Measurements from ENCODE around the gene ASCC1. TPM values are rescaled to one million over a fixed set of nuclear protein-coding genes. Genes with fewer than 3 reads are reported as not detected.

Gene ASCC1
- total RNA-seq, 4 donors from 2014 or later, result 18.7 to 28.4 (median 24.7) TPM

DNA sequence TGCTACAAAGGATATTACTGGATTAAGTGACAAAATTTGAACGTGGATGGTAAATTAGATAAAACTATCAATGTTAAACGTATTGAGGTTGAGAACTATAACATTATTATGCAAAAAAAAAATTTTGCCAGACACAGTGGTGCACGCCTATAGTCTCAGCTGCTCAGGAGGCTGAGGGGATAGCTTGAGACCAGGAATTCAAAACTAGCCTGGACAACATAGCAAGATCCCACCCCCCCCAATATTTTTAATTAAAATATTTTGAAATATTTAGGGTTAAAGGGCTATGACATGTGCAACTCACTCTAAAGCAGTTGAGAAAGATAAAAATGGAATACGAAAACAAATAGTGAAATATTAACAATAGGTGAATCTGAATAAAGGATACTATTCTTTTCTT, 45.3 kb downstream of the ASCC1 start:
- DNase-seq, result no peak
- no peaks in the 10 kb centered on the region for H3K36me3 ChIP-seq
- 50% methylated on average over 4 of the region's 4 CpGs for WGBS, 2 donors
- H3K9me3 ChIP-seq, result no peaks in the 10 kb centered on the region
- H3K27me3 ChIP-seq, result no peaks in the 10 kb centered on the region
- H3K4me1 ChIP-seq, result peaks cover 0 to 50% (median 11%) of the 10 kb centered on the region in 3 donors
- no peak for TF ChIP-seq POLR2A (IDR thresholded peaks at IDR 0.05)
- TF ChIP-seq, protein P1, sequence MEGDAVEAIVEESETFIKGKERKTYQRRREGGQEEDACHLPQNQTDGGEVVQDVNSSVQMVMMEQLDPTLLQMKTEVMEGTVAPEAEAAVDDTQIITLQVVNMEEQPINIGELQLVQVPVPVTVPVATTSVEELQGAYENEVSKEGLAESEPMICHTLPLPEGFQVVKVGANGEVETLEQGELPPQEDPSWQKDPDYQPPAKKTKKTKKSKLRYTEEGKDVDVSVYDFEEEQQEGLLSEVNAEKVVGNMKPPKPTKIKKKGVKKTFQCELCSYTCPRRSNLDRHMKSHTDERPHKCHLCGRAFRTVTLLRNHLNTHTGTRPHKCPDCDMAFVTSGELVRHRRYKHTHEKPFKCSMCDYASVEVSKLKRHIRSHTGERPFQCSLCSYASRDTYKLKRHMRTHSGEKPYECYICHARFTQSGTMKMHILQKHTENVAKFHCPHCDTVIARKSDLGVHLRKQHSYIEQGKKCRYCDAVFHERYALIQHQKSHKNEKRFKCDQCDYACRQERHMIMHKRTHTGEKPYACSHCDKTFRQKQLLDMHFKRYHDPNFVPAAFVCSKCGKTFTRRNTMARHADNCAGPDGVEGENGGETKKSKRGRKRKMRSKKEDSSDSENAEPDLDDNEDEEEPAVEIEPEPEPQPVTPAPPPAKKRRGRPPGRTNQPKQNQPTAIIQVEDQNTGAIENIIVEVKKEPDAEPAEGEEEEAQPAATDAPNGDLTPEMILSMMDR (IDR thresholded peaks at IDR 0.05), result no peak
- peak overlapping the region in 3 of 4 donors; percentile 4 to 70 (median 51) for H3K27ac ChIP-seq
- intact Hi-C loops (cut with DNase I), result no loop called here
- no peak overlapping the region for H3K4me3 ChIP-seq

DNA sequence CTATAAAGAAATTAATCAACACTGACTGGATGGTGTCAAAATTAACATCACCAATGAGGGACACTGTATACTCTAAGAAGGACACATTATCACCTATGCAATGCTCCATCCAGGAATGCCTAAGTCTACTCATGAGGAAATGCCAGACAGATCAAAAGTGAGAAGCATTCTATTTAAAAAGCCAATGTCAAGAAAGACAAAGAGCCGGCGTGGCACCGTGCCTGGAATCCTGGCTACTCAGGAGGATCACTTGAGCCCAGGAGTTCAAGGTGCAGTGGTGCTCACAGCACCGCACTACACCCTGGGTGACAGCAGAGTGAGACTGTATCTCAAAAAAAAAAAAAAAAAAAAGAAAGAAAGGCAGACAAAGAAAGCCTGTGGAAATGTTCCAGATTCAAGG, 45.8 kb downstream of the ASCC1 start:
- no peak overlapping the region for H3K4me3 ChIP-seq
- WGBS, 2 donors, result 46 to 53% methylated on average over 3 to 4 of the region's 4 CpGs
- H3K27ac ChIP-seq, result peak overlapping the region in 3 of 4 donors; percentile 4 to 70 (median 51)
- DNase-seq, result no peak
- H3K36me3 ChIP-seq, result no peaks in the 10 kb centered on the region
- H3K4me1 ChIP-seq, result peaks cover 0 to 45% (median 11%) of the 10 kb centered on the region in 3 donors
- H3K9me3 ChIP-seq, result no peaks in the 10 kb centered on the region
- intact Hi-C loops (cut with DNase I), result no loop called here
- TF ChIP-seq, protein P1 (IDR thresholded peaks at IDR 0.05), result no peak
- no peak for TF ChIP-seq POLR2A (IDR thresholded peaks at IDR 0.05)
- no peaks in the 10 kb centered on the region for H3K27me3 ChIP-seq

GRCh38 chr10:72167118-72167517, 49.0 kb downstream of the ASCC1 start:
- Histone ChIP-seq H3K36me3 (no peaks in the 10 kb centered on the region), H3K4me3 (no peak overlapping the region), H3K27ac (no peak overlapping the region), H3K9me3 (no peaks in the 10 kb centered on the region), H3K27me3 (no peaks in the 10 kb centered on the region), H3K4me1 (peaks cover 0 to 28% (median 4%) of the 10 kb centered on the region in 3 donors)
- WGBS, 2 donors, result 88 to 92% methylated on average over 3 of the region's 3 CpGs
- intact Hi-C loops (cut with DNase I), result no loop called here
- DNase-seq, result no peak
- TF ChIP-seq, protein P1 (IDR thresholded peaks at IDR 0.05), result no peak
- TF ChIP-seq POLR2A (IDR thresholded peaks at IDR 0.05), result no peak

GRCh38 chr10:72164617-72165016, 51.5 kb downstream of the ASCC1 start:
- WGBS, 2 donors, result 64 to 76% methylated on average over 2 of the region's 2 CpGs
- peaks cover 0 to 16% (median 0%) of the 10 kb centered on the region in 3 donors for H3K36me3 ChIP-seq
- H3K9me3 ChIP-seq, result no peaks in the 10 kb centered on the region
- H3K27me3 ChIP-seq, result no peaks in the 10 kb centered on the region
- intact Hi-C loops (cut with DNase I), result no loop called here
- no peak overlapping the region for H3K4me3 ChIP-seq
- H3K27ac ChIP-seq, result no peak overlapping the region
- no peak for TF ChIP-seq POLR2A (IDR thresholded peaks at IDR 0.05)
- TF ChIP-seq, protein P1 (IDR thresholded peaks at IDR 0.05), result peak in 1 of 6 experiments; percentile 10
- no peak for DNase-seq
- peaks cover 0 to 7% (median 0%) of the 10 kb centered on the region in 3 donors for H3K4me1 ChIP-seq

- intact Hi-C loops (cut with DNase I), result no loop called here
- H3K36me3 ChIP-seq, result peaks cover 0 to 21% (median 0%) of the 10 kb centered on the region in 3 donors
- H3K4me1 ChIP-seq, result peaks cover 0 to 6% (median 0%) of the 10 kb centered on the region in 3 donors
- no peaks in the 10 kb centered on the region for H3K9me3 ChIP-seq
- H3K27me3 ChIP-seq, result no peaks in the 10 kb centered on the region
- no peak for DNase-seq
- 11 to 24% methylated on average over 1 of the region's 1 CpG for whole genome bisulfite sequencing, 2 donors
- no peak for TF ChIP-seq POLR2A (IDR thresholded peaks at IDR 0.05)
- TF ChIP-seq, protein P1 (IDR thresholded peaks at IDR 0.05), result no peak
- peak overlapping the region in 1 of 4 donors; percentile 54 for H3K27ac ChIP-seq
- H3K4me3 ChIP-seq, result no peak overlapping the region
Measured at GRCh38 chr10:72162978-72163377, 53.1 kb downstream of the ASCC1 start.
